AG04449 (cell line): ENCODE data around the gene NEK6.
"Not testable (repeated sequence)": the region's sequence is repeated elsewhere in the genome, so short reads cannot be mapped to it uniquely, and the experiment has no call there.

Experiments used
- CTCF ChIA-PET: fragments of 350-600 bp; formaldehyde crosslinking; extraction: SDS; loops from one replicate; lab custom pipeline; 2021; ENCODE audit warnings: antibody characterized with exemption; lab: Yijun Ruan, JAX
- POLR2A ChIA-PET: fragments of 400-600, 350-600 bp; formaldehyde crosslinking; extraction: SDS; loops from one replicate; lab custom pipeline; 2020; ENCODE audit warnings: antibody characterized with exemption, inconsistent platforms; lab: Yijun Ruan, JAX
- DNase-seq: peaks from one replicate; pipeline ENCODE4 v3.0.0-alpha.2; 2010; ENCODE audit warnings: low read depth, low spot score
- H3K4me3 ChIP-seq: 2 replicates; pipeline ENCODE4 v1.5.1; 2011; ENCODE audit warnings: low read depth, mild to moderate bottlenecking, control low read depth, low read length
- CTCF ChIP-seq: IDR thresholded peaks from one replicate; pipeline ENCODE4 v1.5.1; 2011; ENCODE audit warnings: mild to moderate bottlenecking, moderate library complexity, low read length, control low read depth, inconsistent platforms; ENCODE audit not compliant: insufficient read depth; ENCODE audit errors: missing control alignments

The NEK6 gene

GRCh38 chr9:124239249-124240073, 18.3 kb upstream of the NEK6 start:
- no peak for DNase-seq
- no peak for TF ChIP-seq CTCF
- ChIA-PET CTCF (no interaction called here), POLR2A (no interaction called here)
- no peak overlapping the region for H3K4me3 ChIP-seq

- H3K4me3 ChIP-seq, result peak overlapping the region; percentile 41
- POLR2A ChIA-PET, result no interaction called here
These were observed 15.2 kb upstream of the NEK6 start for GRCh38 chr9:124242331-124243194.

GRCh38 chr9:124247393-124247792, 10.4 kb upstream of the NEK6 start:
- CTCF ChIA-PET, result interaction anchor here (1.2 kb wide), 1 partner anchor 73 kb away, joined by 4 read pairs; no protein-coding TSS in a partner anchor
- POLR2A ChIA-PET, DNase-seq, H3K4me3 ChIP-seq: not testable (repeated sequence)

More at GRCh38 chr9:124242331-124243194, 15.2 kb upstream of the NEK6 start:
- no peak for TF ChIP-seq CTCF
- no peak for DNase-seq
- CTCF ChIA-PET, result interaction anchor here (1.8 kb wide), 1 partner anchor 116 kb away, joined by 6 read pairs; no protein-coding TSS in a partner anchor

- H3K4me3 ChIP-seq, result no peak overlapping the region
- TF ChIP-seq CTCF, result no peak
- DNase-seq, result no peak
- ChIA-PET POLR2A (interaction anchor here (0.7 kb wide), 1 partner anchor 8 kb away, joined by 3 read pairs; no protein-coding TSS in a partner anchor), CTCF (interaction anchor here (1.2 kb wide), 1 partner anchor 73 kb away, joined by 4 read pairs; no protein-coding TSS in a partner anchor)
These were observed 9.7 kb upstream of the NEK6 start for GRCh38 chr9:124248066-124248465.

GRCh38 chr9:124248960-124249359, 8.8 kb upstream of the NEK6 start:
- no peak for TF ChIP-seq CTCF
- no peak for DNase-seq
- CTCF ChIA-PET, result interaction anchor here (0.7 kb wide), 1 partner anchor 123 kb away, joined by 3 read pairs; no protein-coding TSS in a partner anchor
- H3K4me3 ChIP-seq, result no peak overlapping the region
- POLR2A ChIA-PET, result no interaction called here

GRCh38 chr9:124251204-124251603, 6.5 kb upstream of the NEK6 start:
- CTCF ChIA-PET, result no interaction called here
- no peak for TF ChIP-seq CTCF
- POLR2A ChIA-PET, result no interaction called here
- H3K4me3 ChIP-seq, result no peak overlapping the region
- no peak for DNase-seq
